Panc1 (cell line): ENCODE data around the gene TMEM100.

ENCODE experiments used
- CTCF ChIP-seq: fragments of 450-650 bp; IDR thresholded peaks from 2 replicates; pipeline ENCODE4 v1.5.1; 2017; ENCODE audit warnings: mild to moderate bottlenecking
- SIN3A ChIP-seq: IDR thresholded peaks from 2 replicates; pipeline ENCODE4 v1.6.1; 2012; ENCODE audit warnings: low read depth, mild to moderate bottlenecking, low read length, moderate library complexity, borderline replicate concordance; ENCODE audit not compliant: insufficient read depth

GRCh38 chr17:55689672-55690071, 33.0 kb downstream of the TMEM100 start:
- TF ChIP-seq CTCF, result no peak
- TF ChIP-seq SIN3A, result no peak
